Neuronal stem cell (in vitro differentiated cells): ENCODE results near the gene ARHGAP24.
A peak's percentile ranks its signal among the peaks of the same experiment; 100 is the strongest.

ENCODE experiments used
- DNase-seq: peaks from one replicate; pipeline ENCODE4 v3.0.0-alpha.2; 2013; ENCODE audit warnings: low spot score
- H2AFZ ChIP-seq: one replicate; pipeline ENCODE4 v1.6.1; 2013; ENCODE audit warnings: mild to moderate bottlenecking, low read length, inconsistent platforms
- H2AK5ac ChIP-seq: 2 replicates; pipeline ENCODE4 v1.6.1; 2013; ENCODE audit warnings: low read depth, mild to moderate bottlenecking, inconsistent platforms, low read length, moderate library complexity, mixed read lengths
- H2BK120ac ChIP-seq: 2 replicates; pipeline ENCODE4 v1.6.1; 2013; ENCODE audit warnings: low read depth, mild to moderate bottlenecking, inconsistent platforms, low read length, moderate library complexity, mixed read lengths
- H2BK12ac ChIP-seq: one replicate; pipeline ENCODE4 v1.6.1; 2013; ENCODE audit warnings: low read length, inconsistent platforms
- H2BK15ac ChIP-seq: 2 replicates; pipeline ENCODE4 v1.6.1; 2013; ENCODE audit warnings: mild to moderate bottlenecking, low read length, inconsistent platforms, mixed read lengths
- H2BK5ac ChIP-seq: one replicate; pipeline ENCODE4 v1.6.1; 2013; ENCODE audit warnings: inconsistent platforms, mild to moderate bottlenecking, low read length, moderate library complexity
- H3K14ac ChIP-seq: one replicate; pipeline ENCODE4 v1.6.1; 2013; ENCODE audit warnings: low read length, inconsistent platforms
- H3K18ac ChIP-seq: 2 replicates; pipeline ENCODE4 v1.6.1; 2013; ENCODE audit warnings: low read length, inconsistent platforms
- H3K23ac ChIP-seq: 2 replicates; pipeline ENCODE4 v1.6.1; 2013; ENCODE audit warnings: low read depth, mild to moderate bottlenecking, mixed read lengths, low read length, inconsistent platforms; ENCODE audit not compliant: poor library complexity
- H3K27ac ChIP-seq: replicated peaks from 3 replicates; pipeline ENCODE4 v1.5.1; 2013; ENCODE audit warnings: low read length, inconsistent platforms
- H3K27me3 ChIP-seq, 3 experiments: 2 replicates each; pipeline ENCODE4 v1.6.1; 2013; ENCODE audit warnings: low read length in 3 of 3, mild to moderate bottlenecking in 2 of 3, inconsistent platforms in 1 of 3, low read depth in 1 of 3, mixed read lengths in 1 of 3, moderate library complexity in 1 of 3; ENCODE audit not compliant: control insufficient read depth in 3 of 3, insufficient read depth in 3 of 3
- H3K36me3 ChIP-seq, 2 donors: replicated peaks in 1 of 2; 2 replicates each; pipeline ENCODE4 v1.6.1; 2013; ENCODE audit warnings: low read length in 2 of 2; ENCODE audit not compliant: control insufficient read depth in 2 of 2, insufficient read depth in 2 of 2
- H3K4ac ChIP-seq: 2 replicates; pipeline ENCODE4 v1.6.1; 2013; ENCODE audit warnings: inconsistent platforms, mild to moderate bottlenecking, low read length, moderate library complexity
- H3K4me1 ChIP-seq, 2 donors: 1 replicate in 1 of 2; 2 replicates in 1 of 2; pipeline ENCODE4 v1.6.1; 2013; ENCODE audit warnings: low read length in 2 of 2, low read depth in 1 of 2; ENCODE audit not compliant: control insufficient read depth in 2 of 2, insufficient read depth in 1 of 2
- H3K4me2 ChIP-seq: one replicate; pipeline ENCODE4 v1.6.1; 2013; ENCODE audit warnings: mild to moderate bottlenecking, low read length, inconsistent platforms; ENCODE audit not compliant: insufficient read depth, poor library complexity, severe bottlenecking
- H3K4me3 ChIP-seq, 2 donors: 2 replicates each; pipeline ENCODE4 v1.5.1; 2013; ENCODE audit warnings: low read length in 2 of 2, mild to moderate bottlenecking in 2 of 2, inconsistent platforms in 1 of 2, moderate library complexity in 1 of 2
- H3K79me1 ChIP-seq: one replicate; pipeline ENCODE4 v1.6.1; 2013; ENCODE audit warnings: low read depth, mild to moderate bottlenecking, inconsistent platforms, low read length, moderate library complexity
- H3K9ac ChIP-seq: one replicate; pipeline ENCODE4 v1.6.1; 2013; ENCODE audit warnings: mild to moderate bottlenecking, low read depth, low read length, inconsistent platforms; ENCODE audit not compliant: poor library complexity
- H3K9me3 ChIP-seq, 2 donors: replicated peaks in 1 of 2; 2 replicates each; pipeline versions ENCODE3 to v1.6.1; 2013; ENCODE audit warnings: low read length in 2 of 2, mild to moderate bottlenecking in 2 of 2, inconsistent platforms in 1 of 2, low read depth in 1 of 2, mixed read lengths in 1 of 2, moderate library complexity in 1 of 2; ENCODE audit not compliant: control insufficient read depth in 2 of 2, insufficient read depth in 1 of 2
- H4K8ac ChIP-seq: one replicate; pipeline ENCODE4 v1.6.1; 2013; ENCODE audit warnings: low read depth, mild to moderate bottlenecking, inconsistent platforms, low read length, moderate library complexity
- H4K91ac ChIP-seq: one replicate; pipeline ENCODE4 v1.6.1; 2013; ENCODE audit warnings: low read length, low read depth, mild to moderate bottlenecking, inconsistent platforms; ENCODE audit not compliant: poor library complexity
- WGBS, 2 donors: extraction: QIAGEN DNeasy Blood & Tissue Kit; methylation state at CpG; one replicate each; pipeline ENCODE4 v1.1.7; 2013; ENCODE audit warnings: missing lambda C conversion rate in 2 of 2, mixed read lengths in 1 of 2; ENCODE audit not compliant: insufficient read length in 2 of 2, insufficient replicate concordance in 1 of 2; ENCODE audit errors: extremely low coverage in 2 of 2; 5-methylcytosine and 5-hydroxymethylcytosine counted together

Gene ARHGAP24

DNA sequence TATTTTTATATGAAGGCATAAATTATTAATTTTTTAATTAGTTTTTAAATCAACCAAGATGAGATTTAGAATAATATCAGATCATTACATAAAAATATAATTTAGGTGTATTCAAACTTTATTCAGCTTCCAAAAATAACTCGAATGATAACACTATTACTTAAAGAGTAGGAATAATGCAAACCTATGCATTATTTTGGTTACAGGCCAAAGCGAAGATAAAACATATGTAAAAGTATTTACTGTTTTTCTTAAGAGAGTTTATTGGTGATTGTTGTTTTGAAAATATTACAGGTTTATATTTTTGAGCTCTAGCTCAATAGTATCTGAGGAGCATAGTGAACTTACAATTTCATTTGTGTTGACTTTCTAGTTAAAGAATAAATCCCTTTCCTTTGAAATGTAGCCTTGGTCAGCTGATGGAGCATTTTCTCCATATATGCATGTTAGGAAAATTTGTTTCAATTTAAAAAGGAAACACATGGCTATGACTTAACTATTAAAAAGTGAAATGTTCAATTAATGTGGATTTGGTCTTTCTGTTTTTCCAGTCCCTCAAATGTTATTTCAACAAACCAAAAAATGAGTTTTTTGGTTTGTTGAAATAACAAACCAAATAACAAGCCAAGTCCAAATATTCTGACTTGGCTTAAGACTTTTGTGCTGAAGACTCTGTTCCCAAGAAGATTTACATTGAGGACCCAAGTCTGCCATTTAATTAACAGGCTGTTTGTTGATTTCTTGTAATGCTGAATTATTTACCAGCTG is 346.9 kb downstream of the ARHGAP24 start:
- Histone ChIP-seq H2BK120ac (no peak overlapping the region), H3K14ac (no peak overlapping the region), H4K8ac (no peak overlapping the region), H3K4me3 (no peak overlapping the region), H3K4ac (no peak overlapping the region), H3K4me2 (no peak overlapping the region), H3K23ac (no peak overlapping the region), H3K27ac (no peak overlapping the region), H2AK5ac (no peak overlapping the region), H2AFZ (no peak overlapping the region), H2BK5ac (no peak overlapping the region), H3K18ac (no peak overlapping the region), H3K36me3 (no peaks in the 10 kb centered on the region), H3K79me1 (no peaks in the 10 kb centered on the region), H2BK12ac (no peak overlapping the region), H4K91ac (no peak overlapping the region), H2BK15ac (no peak overlapping the region), H3K9ac (no peak overlapping the region), H3K9me3 (no peaks in the 10 kb centered on the region), H3K27me3 (no peaks in the 10 kb centered on the region), H3K4me1 (peaks cover 8 to 11% of the 10 kb centered on the region in 2 donors)
- no CpG with 5 or more reads among the region's 2 CpGs for WGBS, 2 donors
- DNase-seq, result no peak

- H3K79me1 ChIP-seq, result no peaks in the 10 kb centered on the region
- no peak overlapping the region for H2AFZ ChIP-seq
- no peak overlapping the region for H2BK120ac ChIP-seq
- no peak overlapping the region for H4K91ac ChIP-seq
- no peak overlapping the region for H2BK5ac ChIP-seq
- H2BK12ac ChIP-seq, result peak overlapping the region; percentile 90
- no peak overlapping the region for H3K14ac ChIP-seq
- no peak overlapping the region for H3K23ac ChIP-seq
- no peak for DNase-seq
- no peak overlapping the region for H3K27ac ChIP-seq
- H3K18ac ChIP-seq, result peak overlapping the region; percentile 71
- WGBS, 2 donors, result no CpG with 5 or more reads among the region's 1 CpG
- peaks cover 14 to 26% of the 10 kb centered on the region in 2 donors for H3K4me1 ChIP-seq
- H3K9me3 ChIP-seq, result no peaks in the 10 kb centered on the region
- no peak overlapping the region for H2BK15ac ChIP-seq
- no peak overlapping the region for H2AK5ac ChIP-seq
- no peak overlapping the region for H3K4me3 ChIP-seq
- no peak overlapping the region for H4K8ac ChIP-seq
- no peak overlapping the region for H3K4me2 ChIP-seq
- no peaks in the 10 kb centered on the region for H3K27me3 ChIP-seq
- H3K4ac ChIP-seq, result no peak overlapping the region
- no peak overlapping the region for H3K9ac ChIP-seq
- H3K36me3 ChIP-seq, result no peaks in the 10 kb centered on the region
These were observed 348.3 kb downstream of the ARHGAP24 start for GRCh38 chr4:85823295-85823694.

DNA sequence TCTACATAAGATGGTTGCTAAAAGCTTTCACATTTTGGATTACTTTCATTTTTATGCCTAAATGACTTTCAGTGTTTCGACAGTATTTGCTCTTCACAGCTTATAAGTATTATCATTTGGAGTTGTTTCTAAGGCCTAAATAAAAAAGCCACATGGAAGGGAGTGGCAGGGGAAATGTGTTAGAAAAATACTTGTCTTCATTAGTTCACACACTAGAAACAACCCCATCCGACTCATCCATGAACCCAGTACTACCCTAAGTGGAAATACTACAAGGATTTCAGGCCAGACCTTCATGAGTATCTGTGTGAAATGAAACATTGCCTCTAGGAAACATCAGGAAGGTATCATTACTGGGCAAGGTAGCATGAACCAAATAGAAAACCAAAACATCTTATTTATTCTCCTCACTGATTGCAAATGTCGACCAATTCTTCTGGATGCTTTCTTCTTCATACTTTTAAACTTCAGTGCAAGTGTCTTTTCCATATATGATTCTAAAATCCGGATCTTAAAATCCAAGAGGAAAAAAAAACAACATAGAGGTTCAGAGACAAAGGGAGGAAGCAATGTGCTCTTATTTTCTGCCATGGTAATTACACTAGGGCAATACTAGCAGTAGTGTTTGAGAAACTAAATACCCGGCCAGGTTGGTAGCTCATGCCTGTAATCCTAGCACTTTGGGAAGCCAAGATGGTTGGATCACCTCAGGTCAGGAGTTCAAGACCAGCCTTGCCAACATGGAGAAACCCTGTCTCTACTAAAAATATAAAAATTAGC is 349.4 kb downstream of the ARHGAP24 start:
- DNase-seq, result no peak
- no peak overlapping the region for H3K23ac ChIP-seq
- no peaks in the 10 kb centered on the region for H3K36me3 ChIP-seq
- H3K4ac ChIP-seq, result no peak overlapping the region
- no peak overlapping the region for H2BK120ac ChIP-seq
- peaks cover 14 to 29% of the 10 kb centered on the region in 2 donors for H3K4me1 ChIP-seq
- H3K14ac ChIP-seq, result no peak overlapping the region
- H3K4me2 ChIP-seq, result no peak overlapping the region
- no peak overlapping the region for H3K27ac ChIP-seq
- no peak overlapping the region for H2BK12ac ChIP-seq
- H4K91ac ChIP-seq, result no peak overlapping the region
- H2BK5ac ChIP-seq, result no peak overlapping the region
- H3K27me3 ChIP-seq, result no peaks in the 10 kb centered on the region
- H3K79me1 ChIP-seq, result no peaks in the 10 kb centered on the region
- no peak overlapping the region for H2BK15ac ChIP-seq
- no peak overlapping the region for H4K8ac ChIP-seq
- WGBS, 2 donors, result no CpG with 5 or more reads among the region's 5 CpGs
- H3K9ac ChIP-seq, result no peak overlapping the region
- no peak overlapping the region for H2AK5ac ChIP-seq
- H2AFZ ChIP-seq, result no peak overlapping the region
- no peak overlapping the region for H3K18ac ChIP-seq
- H3K9me3 ChIP-seq, result no peaks in the 10 kb centered on the region
- no peak overlapping the region for H3K4me3 ChIP-seq

DNA sequence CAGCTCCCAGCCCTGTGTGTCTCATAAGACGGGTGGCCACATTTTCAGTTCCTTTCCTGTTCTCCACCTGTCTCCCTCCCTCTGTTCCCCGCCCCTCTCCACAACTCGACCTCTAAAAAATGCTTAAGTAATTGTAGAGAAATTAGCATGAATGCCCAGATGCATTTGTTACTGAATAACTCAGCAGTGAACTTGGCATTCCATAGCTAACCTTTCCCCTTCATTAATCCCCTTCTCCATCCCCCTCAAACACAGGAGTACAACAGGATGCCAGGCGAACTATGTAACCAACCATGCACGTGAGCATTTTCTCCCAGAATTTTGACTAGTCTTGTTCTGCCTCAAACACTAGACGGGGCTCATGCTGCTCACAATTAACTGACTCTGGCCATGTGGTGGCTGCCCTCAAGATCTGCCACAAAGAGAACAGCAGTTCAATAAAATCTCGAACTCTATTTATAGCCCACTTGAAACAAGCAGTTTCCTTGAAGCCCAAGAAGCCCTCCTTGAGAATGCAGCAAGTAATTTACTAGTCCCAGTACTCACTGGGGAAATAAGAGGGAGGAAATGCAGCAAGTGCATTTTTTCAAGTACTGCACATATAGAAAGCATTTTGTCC is 351.2 kb downstream of the ARHGAP24 start:
- no peak overlapping the region for H2BK15ac ChIP-seq
- H3K9ac ChIP-seq, result no peak overlapping the region
- no peak overlapping the region for H2BK5ac ChIP-seq
- H4K8ac ChIP-seq, result no peak overlapping the region
- no peak overlapping the region for H2AK5ac ChIP-seq
- H4K91ac ChIP-seq, result no peak overlapping the region
- H3K9me3 ChIP-seq, result no peaks in the 10 kb centered on the region
- peaks cover 14 to 29% of the 10 kb centered on the region in 2 donors for H3K4me1 ChIP-seq
- WGBS, 2 donors, result no CpG with 5 or more reads among the region's 7 CpGs
- peak; percentile 30 for DNase-seq
- no peak overlapping the region for H3K4ac ChIP-seq
- no peak overlapping the region for H2BK120ac ChIP-seq
- no peak overlapping the region for H3K4me2 ChIP-seq
- H2AFZ ChIP-seq, result peak overlapping the region; percentile 82
- no peak overlapping the region for H3K18ac ChIP-seq
- no peak overlapping the region for H3K14ac ChIP-seq
- H3K23ac ChIP-seq, result no peak overlapping the region
- no peak overlapping the region for H2BK12ac ChIP-seq
- H3K36me3 ChIP-seq, result no peaks in the 10 kb centered on the region
- no peak overlapping the region for H3K27ac ChIP-seq
- H3K79me1 ChIP-seq, result no peaks in the 10 kb centered on the region
- H3K27me3 ChIP-seq, result no peaks in the 10 kb centered on the region
- H3K4me3 ChIP-seq, result peak overlapping the region in 1 of 2 donors; percentile 4
